Measurements from ENCODE around the gene TMTC2. TPM values are rescaled to one million over a fixed set of nuclear protein-coding genes. Genes with fewer than 3 reads are reported as not detected.

The TMTC2 gene
- polyA plus RNA-seq, 1 donor from 2014 or later: 20.6 TPM

DNA sequence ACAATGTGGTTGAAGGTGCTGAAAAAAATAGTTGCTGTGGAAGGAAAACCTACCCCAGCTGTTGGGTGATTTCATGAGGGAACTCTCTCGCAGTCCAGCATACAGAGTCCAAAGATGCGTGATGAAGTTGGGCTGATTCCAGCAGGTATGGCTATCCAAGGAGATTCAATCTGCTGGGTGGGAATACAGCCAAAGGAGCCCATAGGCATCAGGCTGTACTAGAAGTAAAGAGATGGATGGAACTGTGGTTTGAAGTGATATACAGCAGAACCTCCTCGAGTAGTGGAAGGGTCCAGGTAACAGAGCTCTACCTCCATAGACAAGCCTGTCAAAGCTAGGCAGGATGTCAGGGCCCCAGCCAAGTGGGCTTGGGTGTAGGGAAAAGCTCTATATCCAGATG is 11.5 kb upstream of the TMTC2 start:
- TF ChIP-seq MXI1 (conservative IDR thresholded peaks at IDR 0.05; ENCODE audit: poor library complexity, severe bottlenecking): no peak
- no peak for TF ChIP-seq EZH2 (IDR thresholded peaks at IDR 0.05; ENCODE audit: borderline replicate concordance, insufficient read depth, low read length, poor library complexity, severe bottlenecking)
- no peak for TF ChIP-seq POLR2AphosphoS5 (IDR thresholded peaks at IDR 0.05)
- no peak for TF ChIP-seq TAF1 (IDR thresholded peaks at IDR 0.05; ENCODE audit: low read depth)
- no peak for TF ChIP-seq RAD21 (conservative IDR thresholded peaks at IDR 0.05)
- TF ChIP-seq SMC3 (conservative IDR thresholded peaks at IDR 0.05; ENCODE audit: poor library complexity): no peak
- TF ChIP-seq, protein P1, sequence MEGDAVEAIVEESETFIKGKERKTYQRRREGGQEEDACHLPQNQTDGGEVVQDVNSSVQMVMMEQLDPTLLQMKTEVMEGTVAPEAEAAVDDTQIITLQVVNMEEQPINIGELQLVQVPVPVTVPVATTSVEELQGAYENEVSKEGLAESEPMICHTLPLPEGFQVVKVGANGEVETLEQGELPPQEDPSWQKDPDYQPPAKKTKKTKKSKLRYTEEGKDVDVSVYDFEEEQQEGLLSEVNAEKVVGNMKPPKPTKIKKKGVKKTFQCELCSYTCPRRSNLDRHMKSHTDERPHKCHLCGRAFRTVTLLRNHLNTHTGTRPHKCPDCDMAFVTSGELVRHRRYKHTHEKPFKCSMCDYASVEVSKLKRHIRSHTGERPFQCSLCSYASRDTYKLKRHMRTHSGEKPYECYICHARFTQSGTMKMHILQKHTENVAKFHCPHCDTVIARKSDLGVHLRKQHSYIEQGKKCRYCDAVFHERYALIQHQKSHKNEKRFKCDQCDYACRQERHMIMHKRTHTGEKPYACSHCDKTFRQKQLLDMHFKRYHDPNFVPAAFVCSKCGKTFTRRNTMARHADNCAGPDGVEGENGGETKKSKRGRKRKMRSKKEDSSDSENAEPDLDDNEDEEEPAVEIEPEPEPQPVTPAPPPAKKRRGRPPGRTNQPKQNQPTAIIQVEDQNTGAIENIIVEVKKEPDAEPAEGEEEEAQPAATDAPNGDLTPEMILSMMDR (IDR thresholded peaks at IDR 0.05; ENCODE audit: poor library complexity, severe bottlenecking): no peak
- TF ChIP-seq, protein P2, sequence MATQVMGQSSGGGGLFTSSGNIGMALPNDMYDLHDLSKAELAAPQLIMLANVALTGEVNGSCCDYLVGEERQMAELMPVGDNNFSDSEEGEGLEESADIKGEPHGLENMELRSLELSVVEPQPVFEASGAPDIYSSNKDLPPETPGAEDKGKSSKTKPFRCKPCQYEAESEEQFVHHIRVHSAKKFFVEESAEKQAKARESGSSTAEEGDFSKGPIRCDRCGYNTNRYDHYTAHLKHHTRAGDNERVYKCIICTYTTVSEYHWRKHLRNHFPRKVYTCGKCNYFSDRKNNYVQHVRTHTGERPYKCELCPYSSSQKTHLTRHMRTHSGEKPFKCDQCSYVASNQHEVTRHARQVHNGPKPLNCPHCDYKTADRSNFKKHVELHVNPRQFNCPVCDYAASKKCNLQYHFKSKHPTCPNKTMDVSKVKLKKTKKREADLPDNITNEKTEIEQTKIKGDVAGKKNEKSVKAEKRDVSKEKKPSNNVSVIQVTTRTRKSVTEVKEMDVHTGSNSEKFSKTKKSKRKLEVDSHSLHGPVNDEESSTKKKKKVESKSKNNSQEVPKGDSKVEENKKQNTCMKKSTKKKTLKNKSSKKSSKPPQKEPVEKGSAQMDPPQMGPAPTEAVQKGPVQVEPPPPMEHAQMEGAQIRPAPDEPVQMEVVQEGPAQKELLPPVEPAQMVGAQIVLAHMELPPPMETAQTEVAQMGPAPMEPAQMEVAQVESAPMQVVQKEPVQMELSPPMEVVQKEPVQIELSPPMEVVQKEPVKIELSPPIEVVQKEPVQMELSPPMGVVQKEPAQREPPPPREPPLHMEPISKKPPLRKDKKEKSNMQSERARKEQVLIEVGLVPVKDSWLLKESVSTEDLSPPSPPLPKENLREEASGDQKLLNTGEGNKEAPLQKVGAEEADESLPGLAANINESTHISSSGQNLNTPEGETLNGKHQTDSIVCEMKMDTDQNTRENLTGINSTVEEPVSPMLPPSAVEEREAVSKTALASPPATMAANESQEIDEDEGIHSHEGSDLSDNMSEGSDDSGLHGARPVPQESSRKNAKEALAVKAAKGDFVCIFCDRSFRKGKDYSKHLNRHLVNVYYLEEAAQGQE (IDR thresholded peaks at IDR 0.05; ENCODE audit: borderline replicate concordance): no peak
- no peak for TF ChIP-seq EP300 (conservative IDR thresholded peaks at IDR 0.05; ENCODE audit: poor library complexity, severe bottlenecking)
- H3K4me3 ChIP-seq (ENCODE audit: low read length): no peak overlapping the region
- H3K9me3 ChIP-seq (ENCODE audit: low read length): no peaks in the 10 kb centered on the region
- H3K79me2 ChIP-seq (replicated peaks; ENCODE audit: insufficient read depth, low read length): no peaks in the 10 kb centered on the region
- H3K36me3 ChIP-seq (ENCODE audit: insufficient read depth, low read length): no peaks in the 10 kb centered on the region
- H3K9ac ChIP-seq (ENCODE audit: low read length): no peak overlapping the region
- no peaks in the 10 kb centered on the region for H3K27me3 ChIP-seq (ENCODE audit: insufficient read depth, low read depth, low read length)
- H3K9me2 ChIP-seq (ENCODE audit: insufficient read depth, low read length): no peaks in the 10 kb centered on the region
- H4K20me1 ChIP-seq (ENCODE audit: insufficient read depth): no peaks in the 10 kb centered on the region
- H2AFZ ChIP-seq (ENCODE audit: low read depth, low read length): no peak overlapping the region
- H3K4me2 ChIP-seq (ENCODE audit: low read length): no peak overlapping the region
- H3K27ac ChIP-seq (ENCODE audit: low read length): no peak overlapping the region
- H3F3A ChIP-seq (ENCODE audit: insufficient read depth, low read length, poor library complexity, severe bottlenecking): no peaks in the 10 kb centered on the region

DNA sequence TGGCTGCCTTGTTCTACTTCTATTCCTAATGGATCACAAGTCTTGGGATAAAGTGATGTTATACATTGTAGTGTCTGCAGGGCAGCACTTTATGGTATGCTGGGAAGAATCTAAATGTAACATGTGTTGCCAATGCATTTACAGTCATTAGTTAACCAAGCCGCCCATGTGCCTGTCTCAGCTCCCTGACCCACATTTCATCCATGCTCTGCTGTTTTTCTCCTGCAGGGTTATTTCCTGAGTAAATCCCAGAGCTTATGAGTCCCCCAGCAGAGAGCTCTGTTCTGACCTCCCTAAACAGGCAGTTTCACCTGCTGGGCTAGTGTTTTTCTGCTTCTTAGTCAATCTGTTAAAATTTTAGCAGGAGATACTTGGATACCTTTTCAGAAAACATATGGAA is 4.4 kb upstream of the TMTC2 start:
- Histone ChIP-seq H3K4me3 (ENCODE audit: low read length) (no peak overlapping the region), H3F3A (ENCODE audit: insufficient read depth, low read length, poor library complexity, severe bottlenecking) (no peaks in the 10 kb centered on the region), H3K27me3 (ENCODE audit: insufficient read depth, low read depth, low read length) (no peaks in the 10 kb centered on the region), H3K9me2 (ENCODE audit: insufficient read depth, low read length) (no peaks in the 10 kb centered on the region), H3K36me3 (ENCODE audit: insufficient read depth, low read length) (no peaks in the 10 kb centered on the region), H3K27ac (ENCODE audit: low read length) (no peak overlapping the region), H3K79me2 (replicated peaks; ENCODE audit: insufficient read depth, low read length) (no peaks in the 10 kb centered on the region), H3K9me3 (ENCODE audit: low read length) (no peaks in the 10 kb centered on the region), H2AFZ (ENCODE audit: low read depth, low read length) (no peak overlapping the region), H4K20me1 (ENCODE audit: insufficient read depth) (no peaks in the 10 kb centered on the region), H3K4me2 (ENCODE audit: low read length) (no peak overlapping the region), H3K9ac (ENCODE audit: low read length) (no peak overlapping the region)
- TF ChIP-seq, protein P1 (IDR thresholded peaks at IDR 0.05; ENCODE audit: poor library complexity, severe bottlenecking): no peak
- TF ChIP-seq EZH2 (IDR thresholded peaks at IDR 0.05; ENCODE audit: borderline replicate concordance, insufficient read depth, low read length, poor library complexity, severe bottlenecking) (no peak), EP300 (conservative IDR thresholded peaks at IDR 0.05; ENCODE audit: poor library complexity, severe bottlenecking) (no peak)
- TF ChIP-seq, protein P2 (IDR thresholded peaks at IDR 0.05; ENCODE audit: borderline replicate concordance): peak; percentile 41
